HFF-Myc (cell line): ENCODE data around the gene AMELX.

Source experiments
- DNase-seq: peaks from one replicate; pipeline ENCODE4 v3.0.0-alpha.2; 2011; ENCODE audit warnings: low read depth; ENCODE audit errors: extremely low read depth
- H3K4me3 ChIP-seq: replicated peaks from 2 replicates; pipeline ENCODE4 v1.5.1; 2011; ENCODE audit warnings: low read depth, mild to moderate bottlenecking, control low read depth, low read length
- CTCF ChIP-seq: IDR thresholded peaks from 2 replicates; pipeline ENCODE4 v1.5.1; 2012; ENCODE audit warnings: mild to moderate bottlenecking, low read depth, low read length, control low read depth; ENCODE audit errors: missing control alignments

The AMELX gene

GRCh38 chrX:11298600-11298999, 5.4 kb downstream of the AMELX start:
- TF ChIP-seq CTCF, result no peak
- no peak for DNase-seq
- no peak overlapping the region for H3K4me3 ChIP-seq

GRCh38 chrX:11304829-11305228, 11.6 kb downstream of the AMELX start:
- DNase-seq, result no peak
- H3K4me3 ChIP-seq, result no peak overlapping the region
- no peak for TF ChIP-seq CTCF

GRCh38 chrX:11305641-11306040, 12.4 kb downstream of the AMELX start:
- DNase-seq, result no peak
- no peak overlapping the region for H3K4me3 ChIP-seq
- TF ChIP-seq CTCF, result no peak

GRCh38 chrX:11309220-11309619, 16.0 kb downstream of the AMELX start:
- TF ChIP-seq CTCF, result no peak
- no peak overlapping the region for H3K4me3 ChIP-seq
- no peak for DNase-seq

- DNase-seq, result no peak
- no peak for TF ChIP-seq CTCF
- H3K4me3 ChIP-seq, result no peak overlapping the region
Observed at GRCh38 chrX:11311706-11312105, 18.5 kb downstream of the AMELX start.

GRCh38 chrX:11319806-11320520, 26.8 kb downstream of the AMELX start:
- no peak overlapping the region for H3K4me3 ChIP-seq
- TF ChIP-seq CTCF, result no peak
- DNase-seq, result no peak

- no peak for TF ChIP-seq CTCF
- DNase-seq, result no peak
- no peak overlapping the region for H3K4me3 ChIP-seq
Observed at GRCh38 chrX:11321986-11322385, 28.8 kb downstream of the AMELX start.
